SK-N-MC (cell line): Measurements from ENCODE around the gene SH3PXD2A.

ENCODE experiments used
- DNase-seq: peaks from one replicate; pipeline ENCODE4 v3.0.0-alpha.2; 2011; ENCODE audit warnings: low read depth, low spot score
- H3K27ac ChIP-seq: fragments of 200-600 bp; sonication (generic); 2 replicates; pipeline ENCODE4 v1.5.1; 2016; ENCODE audit warnings: mixed run types
- H3K36me3 ChIP-seq: fragments of 200-600 bp; sonication (generic); 2 replicates; pipeline ENCODE4 v1.6.1; 2017; ENCODE audit warnings: antibody characterized with exemption, low read length, mixed read lengths; ENCODE audit not compliant: insufficient read depth
- H3K4me3 ChIP-seq: fragments of 200-600 bp; sonication (generic); 2 replicates; pipeline ENCODE4 v1.5.1; 2016
- H3K9ac ChIP-seq: fragments of 200-600 bp; sonication (generic); 2 replicates; pipeline ENCODE4 v1.8.0; 2017; ENCODE audit warnings: mixed run types, mixed read lengths; ENCODE audit not compliant: insufficient read length
- H3K9me3 ChIP-seq: fragments of 200-600 bp; sonication (generic); 2 replicates; pipeline ENCODE4 v1.6.1; 2017; ENCODE audit warnings: low read depth, mild to moderate bottlenecking, antibody characterized with exemption, low read length, moderate library complexity, mixed read lengths
- EZH2 ChIP-seq: fragments of 200-600 bp; sonication (generic); IDR thresholded peaks from one replicate; pipeline ENCODE4 v1.6.1; 2017; ENCODE audit warnings: antibody characterized with exemption
- FOXP2 ChIP-seq: optimal IDR thresholded peaks from 2 replicates; pipeline ENCODE3; 2011; ENCODE audit warnings: mild to moderate bottlenecking, moderate library complexity; ENCODE audit not compliant: insufficient read depth; ENCODE audit errors: extremely low read length, control extremely low read depth
- POLR2AphosphoS5 ChIP-seq: IDR thresholded peaks from 2 replicates; pipeline ENCODE4 v1.6.1; 2012; ENCODE audit warnings: mild to moderate bottlenecking, low read depth, low read length, borderline replicate concordance

SH3PXD2A gene

GRCh38 chr10:103592186-103593021 lies 263.0 kb downstream of the SH3PXD2A start:
- TF ChIP-seq EZH2 (no peak), FOXP2 (no peak), POLR2AphosphoS5 (no peak)
- Histone ChIP-seq H3K9me3 (no peaks in the 10 kb centered on the region), H3K4me3 (no peak overlapping the region), H3K36me3 (no peaks in the 10 kb centered on the region), H3K27ac (no peak overlapping the region), H3K9ac (no peak overlapping the region)
- DNase-seq: no peak

- TF ChIP-seq EZH2 (no peak), POLR2AphosphoS5 (no peak), FOXP2 (no peak)
- H3K9me3 ChIP-seq: no peaks in the 10 kb centered on the region
- H3K4me3 ChIP-seq: no peak overlapping the region
- no peaks in the 10 kb centered on the region for H3K36me3 ChIP-seq
- DNase-seq: no peak
- H3K9ac ChIP-seq: no peak overlapping the region
- no peak overlapping the region for H3K27ac ChIP-seq
These were observed 264.6 kb downstream of the SH3PXD2A start for GRCh38 chr10:103590744-103591291.

GRCh38 chr10:103590060-103590459 lies 265.3 kb downstream of the SH3PXD2A start:
- no peak overlapping the region for H3K4me3 ChIP-seq
- TF ChIP-seq FOXP2 (no peak), EZH2 (no peak), POLR2AphosphoS5 (no peak)
- H3K36me3 ChIP-seq: no peaks in the 10 kb centered on the region
- H3K27ac ChIP-seq: no peak overlapping the region
- no peak overlapping the region for H3K9ac ChIP-seq
- DNase-seq: no peak
- no peaks in the 10 kb centered on the region for H3K9me3 ChIP-seq

- no peak overlapping the region for H3K9ac ChIP-seq
- no peak overlapping the region for H3K4me3 ChIP-seq
- no peaks in the 10 kb centered on the region for H3K9me3 ChIP-seq
- no peak overlapping the region for H3K27ac ChIP-seq
- no peak for TF ChIP-seq EZH2
- TF ChIP-seq POLR2AphosphoS5: no peak
- no peak for TF ChIP-seq FOXP2
- no peak for DNase-seq
- H3K36me3 ChIP-seq: no peaks in the 10 kb centered on the region
These were observed 266.2 kb downstream of the SH3PXD2A start for GRCh38 chr10:103589074-103589630.

- no peak overlapping the region for H3K9ac ChIP-seq
These were observed 268.3 kb downstream of the SH3PXD2A start for GRCh38 chr10:103587073-103587472.

GRCh38 chr10:103585011-103585405 lies 270.4 kb downstream of the SH3PXD2A start:
- H3K9me3 ChIP-seq: no peaks in the 10 kb centered on the region
- no peak overlapping the region for H3K9ac ChIP-seq
- H3K27ac ChIP-seq: no peak overlapping the region
- TF ChIP-seq FOXP2: no peak
- H3K36me3 ChIP-seq: no peaks in the 10 kb centered on the region
- no peak overlapping the region for H3K4me3 ChIP-seq
- no peak for DNase-seq

More at GRCh38 chr10:103587073-103587472, 268.3 kb downstream of the SH3PXD2A start:
- Histone ChIP-seq H3K27ac (no peak overlapping the region), H3K9me3 (no peaks in the 10 kb centered on the region), H3K4me3 (no peak overlapping the region), H3K36me3 (no peaks in the 10 kb centered on the region)
- DNase-seq: no peak
- TF ChIP-seq FOXP2 (no peak), POLR2AphosphoS5 (no peak), EZH2 (no peak)

GRCh38 chr10:103584216-103585010 lies 271.0 kb downstream of the SH3PXD2A start:
- TF ChIP-seq FOXP2 (no peak), POLR2AphosphoS5 (no peak), EZH2 (no peak)
- Histone ChIP-seq H3K36me3 (no peaks in the 10 kb centered on the region), H3K27ac (no peak overlapping the region), H3K9me3 (no peaks in the 10 kb centered on the region), H3K9ac (no peak overlapping the region), H3K4me3 (no peak overlapping the region)
- no peak for DNase-seq

GRCh38 chr10:103583871-103584215 lies 271.5 kb downstream of the SH3PXD2A start:
- Histone ChIP-seq H3K27ac (no peak overlapping the region), H3K36me3 (no peaks in the 10 kb centered on the region), H3K4me3 (no peak overlapping the region), H3K9me3 (no peaks in the 10 kb centered on the region), H3K9ac (no peak overlapping the region)
- DNase-seq: no peak
- TF ChIP-seq POLR2AphosphoS5: no peak
- TF ChIP-seq FOXP2: no peak
- no peak for TF ChIP-seq EZH2
